ENCODE data around the gene PTPRN2.

PTPRN2 gene

GRCh38 chr7:158112571-158113320 is 474.9 kb downstream of the PTPRN2 start:
- no peak for TF ChIP-seq CTCF (IDR thresholded peaks at IDR 0.05)
- no peaks in the 10 kb centered on the region for H3K4me1 ChIP-seq
- H3K36me3 ChIP-seq (ENCODE audit: control insufficient read depth, insufficient read depth, low read length) = no peaks in the 10 kb centered on the region
- H2AFZ ChIP-seq = no peak overlapping the region
- no peaks in the 10 kb centered on the region for H3K79me2 ChIP-seq
- H3K4me3 ChIP-seq (ENCODE audit: low read depth, low read length) = no peak overlapping the region
- no peaks in the 10 kb centered on the region for H3K9me3 ChIP-seq (ENCODE audit: control insufficient read depth, low read length)
- no peak overlapping the region for H3K4me2 ChIP-seq (ENCODE audit: low read length)
- no peak overlapping the region for H3K9ac ChIP-seq
- no peaks in the 10 kb centered on the region for H3K27me3 ChIP-seq (ENCODE audit: control insufficient read depth, insufficient read depth, low read length)
- no peak overlapping the region for H3K27ac ChIP-seq

- no peaks in the 10 kb centered on the region for H3K9me3 ChIP-seq (ENCODE audit: control insufficient read depth, low read length)
- H3K27me3 ChIP-seq (ENCODE audit: control insufficient read depth, insufficient read depth, low read length) = no peaks in the 10 kb centered on the region
- no peak overlapping the region for H3K4me2 ChIP-seq (ENCODE audit: low read length)
- H3K79me2 ChIP-seq = no peaks in the 10 kb centered on the region
- TF ChIP-seq CTCF (IDR thresholded peaks at IDR 0.05) = no peak
- no peaks in the 10 kb centered on the region for H3K36me3 ChIP-seq (ENCODE audit: control insufficient read depth, insufficient read depth, low read length)
- no peak overlapping the region for H3K27ac ChIP-seq
- no peak overlapping the region for H3K4me3 ChIP-seq (ENCODE audit: low read depth, low read length)
- H3K4me1 ChIP-seq = no peaks in the 10 kb centered on the region
- H3K9ac ChIP-seq = no peak overlapping the region
- H2AFZ ChIP-seq = no peak overlapping the region
Observed at GRCh38 chr7:158111906-158112570, 475.6 kb downstream of the PTPRN2 start.

GRCh38 chr7:158111049-158111751 is 476.4 kb downstream of the PTPRN2 start:
- Histone ChIP-seq H3K9me3 (ENCODE audit: control insufficient read depth, low read length) (no peaks in the 10 kb centered on the region), H3K36me3 (ENCODE audit: control insufficient read depth, insufficient read depth, low read length) (no peaks in the 10 kb centered on the region), H2AFZ (no peak overlapping the region), H3K4me3 (ENCODE audit: low read depth, low read length) (no peak overlapping the region), H3K79me2 (no peaks in the 10 kb centered on the region), H3K4me1 (no peaks in the 10 kb centered on the region), H3K27ac (no peak overlapping the region), H3K4me2 (ENCODE audit: low read length) (no peak overlapping the region), H3K9ac (no peak overlapping the region), H3K27me3 (ENCODE audit: control insufficient read depth, insufficient read depth, low read length) (no peaks in the 10 kb centered on the region)
- TF ChIP-seq CTCF (IDR thresholded peaks at IDR 0.05) = no peak

GRCh38 chr7:158110661-158111048 is 477.0 kb downstream of the PTPRN2 start:
- no peak overlapping the region for H3K4me2 ChIP-seq (ENCODE audit: low read length)
- H3K27ac ChIP-seq = no peak overlapping the region
- H3K4me1 ChIP-seq = no peaks in the 10 kb centered on the region
- no peak overlapping the region for H2AFZ ChIP-seq
- H3K27me3 ChIP-seq (ENCODE audit: control insufficient read depth, insufficient read depth, low read length) = no peaks in the 10 kb centered on the region
- H3K79me2 ChIP-seq = no peaks in the 10 kb centered on the region
- H3K9me3 ChIP-seq (ENCODE audit: control insufficient read depth, low read length) = no peaks in the 10 kb centered on the region
- H3K4me3 ChIP-seq (ENCODE audit: low read depth, low read length) = no peak overlapping the region
- H3K36me3 ChIP-seq (ENCODE audit: control insufficient read depth, insufficient read depth, low read length) = no peaks in the 10 kb centered on the region
- no peak overlapping the region for H3K9ac ChIP-seq
- TF ChIP-seq CTCF (IDR thresholded peaks at IDR 0.05) = no peak

All from parathyroid adenoma (tissue), 2 donors.